NB4 (cell line): ENCODE results near the gene ZNF735.
"Not testable (repeated sequence)": the region's sequence is repeated elsewhere in the genome, so short reads cannot be mapped to it uniquely, and the experiment has no call there.

Source experiments
- DNase-seq: peaks from one replicate; pipeline ENCODE4 v3.0.0; 2010; ENCODE audit warnings: low read depth
- H3K4me3 ChIP-seq: one replicate; pipeline ENCODE4 v1.5.1; 2011; ENCODE audit warnings: mild to moderate bottlenecking, low read depth, low read length, moderate library complexity
- CTCF ChIP-seq: IDR thresholded peaks from one replicate; pipeline ENCODE4 v1.5.1; 2012; ENCODE audit warnings: low read depth, low read length
- MAX ChIP-seq: IDR thresholded peaks from 2 replicates; pipeline ENCODE4 v1.6.1; 2011; ENCODE audit warnings: low read depth, low read length
- MYC ChIP-seq: IDR thresholded peaks from 2 replicates; pipeline ENCODE4 v1.6.1; 2011; ENCODE audit warnings: low read depth, low read length
- POLR2A ChIP-seq: IDR thresholded peaks from 2 replicates; pipeline ENCODE4 v1.6.1; 2011; ENCODE audit warnings: mild to moderate bottlenecking; ENCODE audit not compliant: insufficient read length; ENCODE audit errors: extremely low read depth

ZNF735 gene

GRCh38 chr7:64206903-64207302 lies at the start of gene ZNF735:
Gene ZNF735, plus strand, starts transcription at chr7:64207203. Its CDS starts 0 bp downstream, at chr7:64207203.
- no peak for TF ChIP-seq MYC
- TF ChIP-seq POLR2A: no peak
- TF ChIP-seq MAX: no peak
- TF ChIP-seq CTCF: no peak
- no peak within 1 kb of the TSS for H3K4me3 ChIP-seq
- DNase-seq: no peak

- DNase-seq, H3K4me3 ChIP-seq: not testable (repeated sequence)
Observed at GRCh38 chr7:64170974-64171373, 36.0 kb upstream of the ZNF735 start.

- no peak for TF ChIP-seq CTCF
- no peak for TF ChIP-seq MAX
- no peak for TF ChIP-seq MYC
- no peak for TF ChIP-seq POLR2A
- DNase-seq: no peak
Observed at GRCh38 chr7:64174328-64174727, 32.7 kb upstream of the ZNF735 start.

GRCh38 chr7:64174941-64175340 lies 32.1 kb upstream of the ZNF735 start:
- TF ChIP-seq MAX (no peak), POLR2A (no peak), MYC (no peak), CTCF (no peak)
- no peak for DNase-seq
- no peak overlapping the region for H3K4me3 ChIP-seq

More at GRCh38 chr7:64174328-64174727, 32.7 kb upstream of the ZNF735 start:
- no peak overlapping the region for H3K4me3 ChIP-seq

- peak; percentile 77 for TF ChIP-seq CTCF
- no peak for TF ChIP-seq POLR2A
- TF ChIP-seq MAX: 0 out of 2 replicates have a peak, but pooled peaks have one; percentile 25
- peak; percentile 54 for DNase-seq
- no peak overlapping the region for H3K4me3 ChIP-seq
Observed at GRCh38 chr7:64180989-64181388, 26.0 kb upstream of the ZNF735 start.

- TF ChIP-seq MYC (no peak), POLR2A (no peak), CTCF (no peak), MAX (no peak)
- DNase-seq: no peak
- no peak overlapping the region for H3K4me3 ChIP-seq
Observed at GRCh38 chr7:64181586-64181985, 25.4 kb upstream of the ZNF735 start.
